C4-2B (cell line): ENCODE measurements around the gene FRMD4A.

ENCODE experiments used
- ZFX ChIP-seq: fragments of 450-650 bp; IDR thresholded peaks from 2 replicates; pipeline ENCODE4 v1.6.1; 2017
- TF ChIP-seq, protein P1 (sequence below): fragments of 450-650 bp; conservative IDR thresholded peaks from 2 replicates; pipeline ENCODE4 v1.5.1; 2017; ENCODE audit warnings: mild to moderate bottlenecking

GRCh38 chr10:14345262-14345661 is 14.5 kb upstream of the FRMD4A start:
- TF ChIP-seq, protein P1, sequence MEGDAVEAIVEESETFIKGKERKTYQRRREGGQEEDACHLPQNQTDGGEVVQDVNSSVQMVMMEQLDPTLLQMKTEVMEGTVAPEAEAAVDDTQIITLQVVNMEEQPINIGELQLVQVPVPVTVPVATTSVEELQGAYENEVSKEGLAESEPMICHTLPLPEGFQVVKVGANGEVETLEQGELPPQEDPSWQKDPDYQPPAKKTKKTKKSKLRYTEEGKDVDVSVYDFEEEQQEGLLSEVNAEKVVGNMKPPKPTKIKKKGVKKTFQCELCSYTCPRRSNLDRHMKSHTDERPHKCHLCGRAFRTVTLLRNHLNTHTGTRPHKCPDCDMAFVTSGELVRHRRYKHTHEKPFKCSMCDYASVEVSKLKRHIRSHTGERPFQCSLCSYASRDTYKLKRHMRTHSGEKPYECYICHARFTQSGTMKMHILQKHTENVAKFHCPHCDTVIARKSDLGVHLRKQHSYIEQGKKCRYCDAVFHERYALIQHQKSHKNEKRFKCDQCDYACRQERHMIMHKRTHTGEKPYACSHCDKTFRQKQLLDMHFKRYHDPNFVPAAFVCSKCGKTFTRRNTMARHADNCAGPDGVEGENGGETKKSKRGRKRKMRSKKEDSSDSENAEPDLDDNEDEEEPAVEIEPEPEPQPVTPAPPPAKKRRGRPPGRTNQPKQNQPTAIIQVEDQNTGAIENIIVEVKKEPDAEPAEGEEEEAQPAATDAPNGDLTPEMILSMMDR, result no peak
- no peak for TF ChIP-seq ZFX
